PC-9 (cell line): ENCODE results near the gene TSC22D3. TPM values are rescaled to one million over a fixed set of nuclear protein-coding genes. Genes with fewer than 3 reads are reported as not detected.

ENCODE experiments used
- Bru-seq: library from RNA; stranded (reverse); fragments of 400-500 nt; gene quantifications from one replicate; lab custom pipeline; 2021; lab: Mats Ljungman, UMichigan
- BruChase-seq, 2 experiments: library from RNA; stranded (reverse); fragments of 400-500 nt; gene quantifications; one replicate each; lab custom pipeline; 2021; lab: Mats Ljungman, UMichigan
- BruUV-seq: library from RNA; stranded (reverse); fragments of 400-500 nt; replicated peaks from 2 replicates; lab custom pipeline; 2021; lab: Mats Ljungman, UMichigan
- CTCF ChIA-PET: fragments of 300-600 bp; sonication (Branson Sonifier 250); formaldehyde crosslinking; loops from one replicate; lab custom pipeline; 2022; ENCODE audit warnings: antibody characterized with exemption; lab: Charles Lee
- POLR2A ChIA-PET: fragments of 300-600 bp; sonication (Branson Sonifier 250); formaldehyde crosslinking; loops from one replicate; lab custom pipeline; 2022; ENCODE audit warnings: antibody characterized with exemption; ENCODE audit not compliant: unreplicated experiment; lab: Charles Lee
- DNase-seq, 2 experiments: peaks; one replicate each; pipeline versions ENCODE4 v3.0.0 to v3.0.0-alpha.2; 2015 to 2022; ENCODE audit warnings: mixed read lengths in 1 of 2
- H2AFZ ChIP-seq: fragments of 200-600 bp; sonication (generic); 2 replicates; pipeline ENCODE4 v1.8.1; 2017; ENCODE audit warnings: antibody characterized with exemption
- H3F3A ChIP-seq: fragments of 200-600 bp; sonication (generic); 2 replicates; pipeline ENCODE4 v1.8.1; 2017; ENCODE audit warnings: antibody characterized with exemption, mild to moderate bottlenecking, low read depth; ENCODE audit not compliant: insufficient read depth
- H3K27ac ChIP-seq: fragments of 200-600 bp; sonication (generic); 2 replicates; pipeline ENCODE4 v1.6.1; 2016; ENCODE audit warnings: mixed run types
- H3K27me3 ChIP-seq: fragments of 200-600 bp; sonication (generic); 2 replicates; pipeline ENCODE4 v1.6.1; 2016; ENCODE audit warnings: low read depth, mixed run types; ENCODE audit not compliant: insufficient read depth
- H3K36me3 ChIP-seq: fragments of 200-600 bp; sonication (generic); 2 replicates; pipeline ENCODE4 v1.6.1; 2016; ENCODE audit warnings: low read depth, mixed run types
- H3K4me1 ChIP-seq: fragments of 200-600 bp; sonication (generic); replicated peaks from 2 replicates; pipeline ENCODE4 v1.6.1; 2016; ENCODE audit warnings: mixed run types; ENCODE audit not compliant: insufficient read depth
- H3K4me2 ChIP-seq: fragments of 200-600 bp; sonication (generic); 2 replicates; pipeline ENCODE4 v1.6.1; 2017; ENCODE audit warnings: mixed run types
- H3K4me3 ChIP-seq: fragments of 200-600 bp; sonication (generic); 2 replicates; pipeline ENCODE4 v1.6.1; 2016; ENCODE audit warnings: mixed run types
- H3K79me2 ChIP-seq: fragments of 200-600 bp; sonication (generic); 2 replicates; pipeline ENCODE4 v1.6.1; 2017; ENCODE audit warnings: low read depth, mixed run types
- H3K9me2 ChIP-seq: fragments of 200-600 bp; sonication (generic); 2 replicates; pipeline ENCODE4 v1.8.1; 2017; ENCODE audit warnings: mild to moderate bottlenecking; ENCODE audit not compliant: insufficient read depth
- H3K9me3 ChIP-seq: fragments of 200-600 bp; sonication (generic); 2 replicates; pipeline ENCODE4 v1.8.1; 2016; ENCODE audit warnings: low read depth; ENCODE audit not compliant: insufficient read depth
- H4K20me1 ChIP-seq: fragments of 200-600 bp; sonication (generic); 2 replicates; pipeline ENCODE4 v1.8.1; 2017; ENCODE audit not compliant: insufficient read depth
- CTCF ChIP-seq: fragments of 200-600 bp; sonication (generic); conservative IDR thresholded peaks from 2 replicates; pipeline ENCODE4 v1.6.1; 2017; ENCODE audit warnings: mixed run types, antibody characterized with exemption, mild to moderate bottlenecking, moderate library complexity
- EZH2 ChIP-seq: fragments of 200-600 bp; sonication (generic); IDR thresholded peaks from 2 replicates; pipeline ENCODE4 v1.8.0; 2017; ENCODE audit warnings: antibody characterized with exemption, low read depth
- intact Hi-C: fragments of 100-400 bp; cut with micrococcal nuclease; formaldehyde crosslinking; loops from one replicate; pipeline ENCODE4 v1.10.0; 2022; ENCODE audit not compliant: unreplicated experiment
- long read RNA-seq: library from polyadenylated mRNA; stranded (forward); transcript quantifications from one replicate; pipeline ENCODE4 v2.0.0, GENCODE V29; 2022
- total RNA-seq: library from RNA; stranded (reverse); gene quantifications from 2 replicates; pipeline ENCODE4 v1.2.3, GENCODE V29; 2021

TSC22D3 gene
- 43.5 and 43.9 TPM in 2 replicates for total RNA-seq
- Bru-seq, nascent RNA = percentile 45 among the genes with signal in this experiment
- percentile 45 among the genes with signal in this experiment for BruChase-seq, experiment 1, labeled RNA remaining after a 2-hour chase
- BruChase-seq, experiment 2, labeled RNA remaining after a 6-hour chase = percentile 42 among the genes with signal in this experiment
- long read RNA-seq, transcript TSC22D3-203 (3 exons, 2,266 nt) = minor isoform, 22 of 72 reads
- long read RNA-seq, transcript TSC22D3-206 (3 exons, 2,027 nt) = major isoform, 36 of 72 reads
- long read RNA-seq, partial matches to known transcripts = 0 of 72 reads
- long read RNA-seq, other reads (novel, unspliced or antisense) = 5 of 72 reads

GRCh38 chrX:107775734-107776511 is at the start of gene TSC22D3:
Gene TSC22D3, minus strand, starts transcription at chrX:107775787. Its CDS starts 368 bp downstream, at chrX:107775419.
- Histone ChIP-seq H3K4me2 (peak within 1 kb of the TSS; percentile 83), H3F3A (0 out of 2 replicates have a peak, but pooled peaks cover 5% of the 10 kb centered on the region), H3K9me3 (no peaks in the 10 kb centered on the region), H2AFZ (peak within 1 kb of the TSS; percentile 76), H3K36me3 (no peaks in the 10 kb centered on the region), H3K4me3 (peak within 1 kb of the TSS; percentile 82), H3K4me1 (peaks cover 37% of the 10 kb centered on the region), H4K20me1 (no peaks in the 10 kb centered on the region), H3K9me2 (no peaks in the 10 kb centered on the region), H3K79me2 (no peaks in the 10 kb centered on the region), H3K27me3 (no peaks in the 10 kb centered on the region), H3K27ac (no peak within 1 kb of the TSS)
- TF ChIP-seq CTCF (no peak; the same call in 1 of the 2 replicates), EZH2 (no peak)
- POLR2A ChIA-PET = interaction anchor here (0.6 to 0.7 kb wide), 2 partner anchors 44 to 50 kb away, joined by 3 to 8 read pairs; no protein-coding TSS in a partner anchor
- no TSS peak for BruUV-seq
- CTCF ChIA-PET = interaction anchor here (0.6 to 3.0 kb wide), 17 partner anchors 28 to 573 kb away, joined by 3 to 33 read pairs (median 5); partner anchors contain the start of gene PRPS1
- intact Hi-C loops = loop anchor here (1.0 to 5.0 kb wide), 5 partner anchors 43 to 884 kb away; no protein-coding TSS in a partner anchor
- peak; percentile 88 to 89 for DNase-seq

- intact Hi-C loops = no loop called here
- no TSS peak for BruUV-seq
- no peak overlapping the region for H3K27ac ChIP-seq
- H3K4me1 ChIP-seq = peaks cover 30% of the 10 kb centered on the region
- peaks cover 14% of the 10 kb centered on the region for H3K9me3 ChIP-seq
- no peak for TF ChIP-seq CTCF
- no peak for TF ChIP-seq EZH2
- H4K20me1 ChIP-seq = no peaks in the 10 kb centered on the region
- CTCF ChIA-PET = no interaction called here
- H3K4me3 ChIP-seq = no peak overlapping the region
- no peaks in the 10 kb centered on the region for H3K79me2 ChIP-seq
- DNase-seq = no peak
- H3K9me2 ChIP-seq = no peaks in the 10 kb centered on the region
- H3K36me3 ChIP-seq = no peaks in the 10 kb centered on the region
- no peak overlapping the region for H2AFZ ChIP-seq
- H3K4me2 ChIP-seq = peak overlapping the region; percentile 34; the same call in 1 of the 2 replicates
- H3K27me3 ChIP-seq = no peaks in the 10 kb centered on the region
- POLR2A ChIA-PET = no interaction called here
- H3F3A ChIP-seq = peaks cover 4% of the 10 kb centered on the region; the same call in 1 of the 2 replicates
Measured at GRCh38 chrX:107823456-107823855, 47.9 kb upstream of the TSC22D3 start.

- H3K27me3 ChIP-seq = no peaks in the 10 kb centered on the region
- H3K36me3 ChIP-seq = no peaks in the 10 kb centered on the region
- peaks cover 30% of the 10 kb centered on the region for H3K4me1 ChIP-seq
- no peak overlapping the region for H3K27ac ChIP-seq
- no peaks in the 10 kb centered on the region for H3K79me2 ChIP-seq
- DNase-seq = peak in 1 of 2 experiments; percentile 73
- intact Hi-C loops = no loop called here
- ChIA-PET CTCF (no interaction called here), POLR2A (no interaction called here)
- no peaks in the 10 kb centered on the region for H4K20me1 ChIP-seq
- H3K4me2 ChIP-seq = peak overlapping the region; percentile 39; the same call in 1 of the 2 replicates
- no peaks in the 10 kb centered on the region for H3K9me2 ChIP-seq
- H3K4me3 ChIP-seq = no peak overlapping the region
- no peak for TF ChIP-seq EZH2
- TF ChIP-seq CTCF = no peak
- H3K9me3 ChIP-seq = peaks cover 18% of the 10 kb centered on the region
- H3F3A ChIP-seq = peaks cover 4% of the 10 kb centered on the region; the same call in 1 of the 2 replicates
- no peak overlapping the region for H2AFZ ChIP-seq
- no TSS peak for BruUV-seq
Measured at GRCh38 chrX:107823042-107823441, 47.5 kb upstream of the TSC22D3 start.
